ENCODE measurements around the gene TRAF1. TPM values are rescaled to one million over a fixed set of nuclear protein-coding genes. Genes with fewer than 3 reads are reported as not detected.

The TRAF1 gene
- total RNA-seq, 4 donors from 2014 or later: 5.7 to 7.8 (median 6.6) TPM

DNA sequence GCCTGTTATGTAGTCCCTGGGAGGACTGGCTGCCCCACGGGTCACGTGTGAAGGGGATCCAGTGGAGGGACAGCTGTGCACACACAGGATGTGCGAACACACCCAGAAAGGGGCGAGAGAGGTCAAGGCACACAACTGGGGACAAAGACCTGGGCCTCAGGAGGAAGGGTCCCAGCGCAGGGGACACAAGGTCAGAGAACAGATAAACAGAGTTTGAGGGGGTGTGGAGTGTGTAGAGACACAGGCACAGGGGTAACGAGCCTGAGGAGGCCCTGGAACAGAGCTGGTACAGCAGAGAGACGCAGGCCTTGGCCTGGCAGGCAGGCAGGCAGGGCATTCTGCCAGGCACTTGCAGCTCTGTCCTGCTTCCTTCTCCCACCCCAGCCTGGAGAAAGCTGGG is 69.1 kb downstream of the TRAF1 start:
- intact Hi-C loops (cut with DNase I): no loop called here
- Histone ChIP-seq H3K4me1 (no peaks in the 10 kb centered on the region), H3K4me3 (replicated peaks in 1 of 3) (no peak overlapping the region), H3K9me3 (no peaks in the 10 kb centered on the region), H3K36me3 (no peaks in the 10 kb centered on the region), H3K27ac (no peak overlapping the region), H3K27me3 (no peaks in the 10 kb centered on the region)
- TF ChIP-seq, protein P1, sequence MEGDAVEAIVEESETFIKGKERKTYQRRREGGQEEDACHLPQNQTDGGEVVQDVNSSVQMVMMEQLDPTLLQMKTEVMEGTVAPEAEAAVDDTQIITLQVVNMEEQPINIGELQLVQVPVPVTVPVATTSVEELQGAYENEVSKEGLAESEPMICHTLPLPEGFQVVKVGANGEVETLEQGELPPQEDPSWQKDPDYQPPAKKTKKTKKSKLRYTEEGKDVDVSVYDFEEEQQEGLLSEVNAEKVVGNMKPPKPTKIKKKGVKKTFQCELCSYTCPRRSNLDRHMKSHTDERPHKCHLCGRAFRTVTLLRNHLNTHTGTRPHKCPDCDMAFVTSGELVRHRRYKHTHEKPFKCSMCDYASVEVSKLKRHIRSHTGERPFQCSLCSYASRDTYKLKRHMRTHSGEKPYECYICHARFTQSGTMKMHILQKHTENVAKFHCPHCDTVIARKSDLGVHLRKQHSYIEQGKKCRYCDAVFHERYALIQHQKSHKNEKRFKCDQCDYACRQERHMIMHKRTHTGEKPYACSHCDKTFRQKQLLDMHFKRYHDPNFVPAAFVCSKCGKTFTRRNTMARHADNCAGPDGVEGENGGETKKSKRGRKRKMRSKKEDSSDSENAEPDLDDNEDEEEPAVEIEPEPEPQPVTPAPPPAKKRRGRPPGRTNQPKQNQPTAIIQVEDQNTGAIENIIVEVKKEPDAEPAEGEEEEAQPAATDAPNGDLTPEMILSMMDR (IDR thresholded peaks at IDR 0.05): no peak
- TF ChIP-seq POLR2A (IDR thresholded peaks at IDR 0.05): no peak
- DNase-seq: no peak
- WGBS, 2 donors: 79 to 89% methylated on average over 7 of the region's 7 CpGs

GRCh38 chr9:120856700-120857099 is 69.9 kb downstream of the TRAF1 start:
- Histone ChIP-seq H3K27me3 (no peaks in the 10 kb centered on the region), H3K4me1 (no peaks in the 10 kb centered on the region), H3K36me3 (no peaks in the 10 kb centered on the region), H3K4me3 (replicated peaks in 1 of 3) (no peak overlapping the region), H3K27ac (no peak overlapping the region), H3K9me3 (no peaks in the 10 kb centered on the region)
- TF ChIP-seq POLR2A (IDR thresholded peaks at IDR 0.05): no peak
- TF ChIP-seq, protein P1 (IDR thresholded peaks at IDR 0.05): no peak
- intact Hi-C loops (cut with DNase I): no loop called here
- peak in 1 of 2 donors; percentile 34 for DNase-seq
- WGBS, 2 donors: 79 to 82% methylated on average over 4 of the region's 4 CpGs

DNA sequence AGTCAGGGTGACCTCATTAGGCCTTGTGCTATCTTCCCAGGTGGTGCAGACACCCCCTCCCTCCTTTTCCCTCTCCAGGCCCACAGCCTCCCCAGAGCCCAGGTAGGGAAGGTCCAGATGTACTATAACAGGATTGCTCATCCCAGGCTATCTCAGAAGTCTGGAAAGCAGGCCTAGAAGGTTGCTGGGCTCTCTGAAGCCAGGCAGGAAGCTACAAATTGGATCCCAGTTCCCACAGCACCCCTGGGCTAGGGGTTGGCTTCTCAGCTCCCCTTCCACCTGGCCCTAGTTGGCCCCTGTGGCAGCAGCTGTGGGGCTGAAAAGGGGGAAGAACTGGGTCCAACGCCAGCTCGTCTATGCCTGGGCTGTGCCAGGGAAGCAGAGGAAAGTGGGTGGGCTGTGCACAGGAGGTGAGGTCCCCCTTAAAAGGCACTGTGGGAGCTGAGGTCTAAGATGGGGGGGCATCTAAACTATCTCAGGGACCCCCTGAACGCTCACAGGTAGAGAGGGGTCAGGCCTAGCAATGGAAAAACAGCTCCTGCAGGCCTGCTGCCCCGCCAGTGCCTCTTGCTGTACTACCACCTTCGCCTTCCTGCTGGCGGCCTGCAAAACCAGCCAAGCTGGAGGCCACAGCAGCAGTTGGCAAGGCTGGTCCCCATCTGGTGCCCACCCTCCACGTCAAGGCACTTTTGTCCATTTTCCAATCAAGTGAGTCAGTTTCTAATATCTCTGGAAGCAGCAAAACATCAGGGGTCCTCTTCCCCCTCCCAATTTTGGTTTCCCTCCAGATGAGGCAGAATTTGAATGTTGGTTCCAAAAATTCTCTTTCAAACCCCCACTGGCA is 70.5 kb downstream of the TRAF1 start:
- no peaks in the 10 kb centered on the region for H3K36me3 ChIP-seq
- no peaks in the 10 kb centered on the region for H3K4me1 ChIP-seq
- intact Hi-C loops (cut with DNase I): no loop called here
- TF ChIP-seq, protein P1 (IDR thresholded peaks at IDR 0.05): no peak
- no peak for TF ChIP-seq POLR2A (IDR thresholded peaks at IDR 0.05)
- no peak overlapping the region for H3K27ac ChIP-seq
- no peak for DNase-seq
- no peaks in the 10 kb centered on the region for H3K9me3 ChIP-seq
- H3K27me3 ChIP-seq: no peaks in the 10 kb centered on the region
- H3K4me3 ChIP-seq (replicated peaks in 1 of 3): no peak overlapping the region
- WGBS, 2 donors: 93 to 99% methylated on average over 7 of the region's 7 CpGs

DNA sequence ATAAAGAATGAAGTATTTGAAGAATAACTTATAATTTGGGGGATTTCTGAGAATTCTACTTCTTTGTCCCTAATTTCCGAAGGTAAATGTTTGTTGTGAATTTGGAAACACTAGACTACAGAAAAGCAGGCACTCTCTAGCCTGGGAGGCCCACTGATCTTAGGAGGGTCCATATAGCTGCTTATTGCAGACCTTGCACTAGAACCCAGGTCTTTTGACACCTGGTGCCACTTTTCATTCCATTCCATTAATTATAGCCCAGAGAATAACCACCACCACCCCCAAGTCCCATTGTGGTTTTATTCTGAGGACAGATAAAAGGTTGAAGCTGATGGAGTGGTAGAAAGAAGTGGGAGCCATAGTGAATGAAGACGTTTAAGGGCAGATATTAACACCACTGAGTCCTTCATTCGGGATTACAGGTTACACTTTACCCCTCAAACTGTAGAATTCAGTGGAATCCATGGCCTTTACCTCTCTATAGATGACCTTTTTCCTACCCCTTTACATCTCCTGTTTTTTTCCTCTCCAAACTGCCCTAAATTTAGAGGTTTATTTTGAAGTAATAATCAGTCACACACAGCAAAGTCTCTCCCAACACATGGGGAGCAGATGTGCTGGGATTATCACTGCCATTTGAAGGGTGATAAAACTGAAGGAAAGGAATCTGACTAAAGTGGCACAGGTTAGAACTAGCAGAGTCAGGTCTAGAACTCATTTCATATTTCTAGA is 71.8 kb downstream of the TRAF1 start:
- no peaks in the 10 kb centered on the region for H3K36me3 ChIP-seq

More for the DNA sequence above, 71.8 kb downstream of the TRAF1 start:
- Histone ChIP-seq H3K4me3 (replicated peaks in 1 of 3) (no peak overlapping the region), H3K4me1 (no peaks in the 10 kb centered on the region), H3K9me3 (no peaks in the 10 kb centered on the region), H3K27ac (no peak overlapping the region), H3K27me3 (no peaks in the 10 kb centered on the region)
- no peak for DNase-seq
- TF ChIP-seq POLR2A (IDR thresholded peaks at IDR 0.05): no peak
- TF ChIP-seq, protein P1 (IDR thresholded peaks at IDR 0.05): no peak
- intact Hi-C loops (cut with DNase I): no loop called here
- WGBS, 2 donors: 85 to 89% methylated on average over 3 of the region's 3 CpGs
